ENCODE data around the gene SLC35F3.

- TF ChIP-seq SIN3A (IDR thresholded peaks at IDR 0.05; ENCODE audit: borderline replicate concordance, low read depth, low read length) (no peak), REST (IDR thresholded peaks at IDR 0.05; ENCODE audit: low read depth, low read length) (no peak), EZH2phosphoT487 (IDR thresholded peaks at IDR 0.05; ENCODE audit: borderline replicate concordance, low read depth) (no peak), CTCF (IDR thresholded peaks at IDR 0.05) (no peak), TCF12 (IDR thresholded peaks at IDR 0.05) (no peak), EP300 (IDR thresholded peaks at IDR 0.05; ENCODE audit: borderline replicate concordance in 1 of 2, low read depth in 1 of 2, low read length in 1 of 2) (no peak), YY1 (IDR thresholded peaks at IDR 0.05; ENCODE audit: low read depth) (no peak)
These were observed 42.2 kb downstream of the SLC35F3 start for GRCh38 chr1:233946724-233947123.

All from SK-N-SH (cell line).